IMR-90 (cell line): Measurements from ENCODE around the gene PAFAH2.

ENCODE experiments used
- CEBPB ChIP-seq: IDR thresholded peaks from 2 replicates; pipeline ENCODE4 v1.6.1; 2012; ENCODE audit warnings: low read depth, low read length, improper control_type of control experiment
- CHD1 ChIP-seq: IDR thresholded peaks from 2 replicates; pipeline ENCODE4 v1.6.1; 2012; ENCODE audit warnings: low read depth, low read length, improper control_type of control experiment
- FOS ChIP-seq: fragments of 150-350 bp; IDR thresholded peaks from 2 replicates; pipeline ENCODE4 v1.6.1; 2016; ENCODE audit warnings: low read depth, low read length
- MXI1 ChIP-seq: IDR thresholded peaks from 2 replicates; pipeline ENCODE4 v1.6.1; 2012; ENCODE audit warnings: low read depth, mild to moderate bottlenecking, low read length, moderate library complexity, borderline replicate concordance
- POLR2A ChIP-seq: IDR thresholded peaks from 2 replicates; pipeline ENCODE4 v1.6.1; 2012; ENCODE audit warnings: mild to moderate bottlenecking, low read depth, low read length
- RAD21 ChIP-seq: IDR thresholded peaks from 2 replicates; pipeline ENCODE4 v1.6.1; 2012; ENCODE audit warnings: low read length, improper control_type of control experiment
- RFX5 ChIP-seq: IDR thresholded peaks from 2 replicates; pipeline ENCODE4 v1.8.0; 2012; ENCODE audit warnings: low read depth, mild to moderate bottlenecking, low read length, moderate library complexity
- TF ChIP-seq, protein P1 (sequence below): conservative IDR thresholded peaks from 2 replicates; pipeline ENCODE4 v1.5.1; 2012; ENCODE audit warnings: mild to moderate bottlenecking, low read depth, low read length, improper control_type of control experiment
- TF ChIP-seq, protein P2 (sequence below): fragments of 150-350 bp; IDR thresholded peaks from 2 replicates; pipeline ENCODE4 v1.6.1; 2017; ENCODE audit warnings: mild to moderate bottlenecking, antibody characterized with exemption, low read length, low read depth
- TF ChIP-seq, protein P3 (sequence below): fragments of 150-350 bp; IDR thresholded peaks from 2 replicates; pipeline ENCODE4 v1.6.1; 2016; ENCODE audit warnings: low read depth, mild to moderate bottlenecking, low read length, moderate library complexity, borderline replicate concordance

DNA sequence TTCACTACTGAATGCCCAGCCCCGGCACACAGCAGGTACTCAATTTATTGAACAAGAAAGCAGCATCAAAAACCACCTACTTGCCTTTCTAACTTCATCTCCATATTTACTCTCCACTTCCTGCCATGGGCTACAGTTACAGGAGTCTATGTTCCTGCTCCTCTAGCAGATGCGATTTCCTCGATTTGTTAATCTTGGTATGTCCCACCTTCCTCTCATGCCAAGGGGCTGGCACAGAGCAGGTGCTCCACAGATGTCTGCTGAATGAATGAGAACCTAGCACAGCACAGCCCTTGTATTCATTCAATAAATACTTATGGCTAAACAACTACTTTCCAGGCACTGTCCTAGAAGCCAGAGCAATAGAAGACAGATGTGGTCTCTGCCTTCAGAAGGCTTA lies 12.2 kb downstream of the PAFAH2 start:
- TF ChIP-seq MXI1 (no peak), RAD21 (no peak), POLR2A (no peak), FOS (no peak), CEBPB (no peak), RFX5 (no peak), CHD1 (no peak)
- TF ChIP-seq, protein P1, sequence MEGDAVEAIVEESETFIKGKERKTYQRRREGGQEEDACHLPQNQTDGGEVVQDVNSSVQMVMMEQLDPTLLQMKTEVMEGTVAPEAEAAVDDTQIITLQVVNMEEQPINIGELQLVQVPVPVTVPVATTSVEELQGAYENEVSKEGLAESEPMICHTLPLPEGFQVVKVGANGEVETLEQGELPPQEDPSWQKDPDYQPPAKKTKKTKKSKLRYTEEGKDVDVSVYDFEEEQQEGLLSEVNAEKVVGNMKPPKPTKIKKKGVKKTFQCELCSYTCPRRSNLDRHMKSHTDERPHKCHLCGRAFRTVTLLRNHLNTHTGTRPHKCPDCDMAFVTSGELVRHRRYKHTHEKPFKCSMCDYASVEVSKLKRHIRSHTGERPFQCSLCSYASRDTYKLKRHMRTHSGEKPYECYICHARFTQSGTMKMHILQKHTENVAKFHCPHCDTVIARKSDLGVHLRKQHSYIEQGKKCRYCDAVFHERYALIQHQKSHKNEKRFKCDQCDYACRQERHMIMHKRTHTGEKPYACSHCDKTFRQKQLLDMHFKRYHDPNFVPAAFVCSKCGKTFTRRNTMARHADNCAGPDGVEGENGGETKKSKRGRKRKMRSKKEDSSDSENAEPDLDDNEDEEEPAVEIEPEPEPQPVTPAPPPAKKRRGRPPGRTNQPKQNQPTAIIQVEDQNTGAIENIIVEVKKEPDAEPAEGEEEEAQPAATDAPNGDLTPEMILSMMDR = no peak
- TF ChIP-seq, protein P2, sequence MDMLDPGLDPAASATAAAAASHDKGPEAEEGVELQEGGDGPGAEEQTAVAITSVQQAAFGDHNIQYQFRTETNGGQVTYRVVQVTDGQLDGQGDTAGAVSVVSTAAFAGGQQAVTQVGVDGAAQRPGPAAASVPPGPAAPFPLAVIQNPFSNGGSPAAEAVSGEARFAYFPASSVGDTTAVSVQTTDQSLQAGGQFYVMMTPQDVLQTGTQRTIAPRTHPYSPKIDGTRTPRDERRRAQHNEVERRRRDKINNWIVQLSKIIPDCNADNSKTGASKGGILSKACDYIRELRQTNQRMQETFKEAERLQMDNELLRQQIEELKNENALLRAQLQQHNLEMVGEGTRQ = no peak
- TF ChIP-seq, protein P3, sequence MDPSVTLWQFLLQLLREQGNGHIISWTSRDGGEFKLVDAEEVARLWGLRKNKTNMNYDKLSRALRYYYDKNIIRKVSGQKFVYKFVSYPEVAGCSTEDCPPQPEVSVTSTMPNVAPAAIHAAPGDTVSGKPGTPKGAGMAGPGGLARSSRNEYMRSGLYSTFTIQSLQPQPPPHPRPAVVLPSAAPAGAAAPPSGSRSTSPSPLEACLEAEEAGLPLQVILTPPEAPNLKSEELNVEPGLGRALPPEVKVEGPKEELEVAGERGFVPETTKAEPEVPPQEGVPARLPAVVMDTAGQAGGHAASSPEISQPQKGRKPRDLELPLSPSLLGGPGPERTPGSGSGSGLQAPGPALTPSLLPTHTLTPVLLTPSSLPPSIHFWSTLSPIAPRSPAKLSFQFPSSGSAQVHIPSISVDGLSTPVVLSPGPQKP = no peak
